Lung (tissue), 12 donors: ENCODE measurements around the gene SLC35F4. TPM values are rescaled to one million over a fixed set of nuclear protein-coding genes. Genes with fewer than 3 reads are reported as not detected.

Source experiments
- ATAC-seq: fragments of 200-7000 bp; cut with Tn5 transposase; one replicate; pipeline ENCODE4 v1.9.1; 2020; ENCODE audit warnings: moderate number of reproducible peaks; ENCODE audit not compliant: insufficient read depth, low FRiP score
- DNase-seq, 3 donors: peaks; one replicate each; pipeline ENCODE4 v3.0.0-alpha.2; 2013 to 2017
- H3K27ac ChIP-seq, 2 donors: one replicate each; pipeline ENCODE4 v1.5.1; 2013; ENCODE audit warnings: mild to moderate bottlenecking in 2 of 2, moderate library complexity in 2 of 2, control low read depth in 1 of 2, inconsistent platforms in 1 of 2, low read depth in 1 of 2, low read length in 1 of 2
- H3K27me3 ChIP-seq, 3 donors: one replicate each; pipeline ENCODE4 v1.5.1; 2013; ENCODE audit warnings: low read length in 2 of 3; ENCODE audit not compliant: control insufficient read depth in 3 of 3, insufficient read depth in 3 of 3
- H3K36me3 ChIP-seq, 4 donors: one replicate each; pipeline ENCODE4 v1.5.1; 2013; ENCODE audit warnings: low read length in 4 of 4, mild to moderate bottlenecking in 1 of 4, moderate library complexity in 1 of 4; ENCODE audit not compliant: control insufficient read depth in 4 of 4, insufficient read depth in 4 of 4
- H3K4me1 ChIP-seq, 5 donors: one replicate each; pipeline ENCODE4 v1.5.1; 2013; ENCODE audit warnings: low read length in 5 of 5, mild to moderate bottlenecking in 2 of 5, moderate library complexity in 1 of 5; ENCODE audit not compliant: control insufficient read depth in 5 of 5, insufficient read depth in 5 of 5
- H3K4me3 ChIP-seq: one replicate; pipeline ENCODE4 v1.5.1; 2013; ENCODE audit warnings: mild to moderate bottlenecking, control low read depth, moderate library complexity
- H3K9ac ChIP-seq, 2 donors: one replicate each; pipeline ENCODE4 v1.5.1; 2013; ENCODE audit warnings: low read length in 2 of 2, control low read depth in 1 of 2; ENCODE audit not compliant: insufficient read depth in 1 of 2
- H3K9me3 ChIP-seq, 4 donors: one replicate each; pipeline ENCODE4 v1.5.1; 2013; ENCODE audit warnings: low read length in 3 of 4, mild to moderate bottlenecking in 1 of 4, moderate library complexity in 1 of 4; ENCODE audit not compliant: control insufficient read depth in 4 of 4, insufficient read depth in 3 of 4
- WGBS, 2 donors: extraction: QIAGEN DNeasy Blood & Tissue Kit; methylation state at CpG; one replicate each; pipeline ENCODE4 v1.1.7; 2013; 5-methylcytosine and 5-hydroxymethylcytosine counted together
- polyA plus RNA-seq, 2 donors: library from polyadenylated mRNA; stranded (reverse); fragments of 200-250 nt; gene quantifications; one replicate each; pipeline ENCODE4 v1.2.1, GENCODE V29; 2013
- total RNA-seq, 2 donors: library from RNA; depleted of rRNA in 1 of 2; stranded (reverse); fragments of >200 nt in 1 of 2; gene quantifications; one replicate each; pipeline ENCODE4 v1.2.1, GENCODE V29; 2014 to 2021
- TF ChIP-seq, protein P1 (sequence below): IDR thresholded peaks from 2 replicates; pipeline ENCODE4 v1.5.1; 2012; ENCODE audit warnings: mild to moderate bottlenecking; ENCODE audit errors: control extremely low read depth, extremely low read depth
- donor health status: control.
- donor health status: control.
- donor health status: Bipolar disorder and iron deficiency.
- donor health status: healthy.
- donor health status: DM: yes; HTN: yes; CAD: no.

SLC35F4 gene
- total and polyA plus RNA-seq, 4 donors: not detected

DNA sequence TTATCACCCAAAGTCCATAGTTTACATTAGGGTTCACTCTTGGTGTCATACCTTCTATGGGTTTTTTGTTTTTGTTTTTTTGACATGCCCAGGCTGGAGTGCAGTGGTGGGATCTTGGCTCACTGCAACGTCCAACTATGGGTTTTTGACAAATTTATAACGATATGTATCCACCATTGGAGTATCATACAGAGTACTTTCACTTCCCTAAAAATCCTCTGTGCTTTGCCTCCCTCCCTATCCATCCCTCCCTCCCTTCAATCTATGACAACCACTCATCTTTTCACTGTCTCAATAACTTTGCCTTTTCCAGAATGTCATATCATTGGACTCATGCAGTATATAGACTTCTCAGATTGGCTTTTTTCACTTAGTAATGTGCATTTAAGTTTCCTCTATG, 233.2 kb downstream of the SLC35F4 start:
- ATAC-seq (no peak), DNase-seq (no peak)
- H3K9me3 ChIP-seq: no peaks in the 10 kb centered on the region
- H3K4me1 ChIP-seq: no peaks in the 10 kb centered on the region
- no peak overlapping the region for H3K9ac ChIP-seq
- no peak overlapping the region for H3K27ac ChIP-seq
- no peaks in the 10 kb centered on the region for H3K27me3 ChIP-seq
- WGBS, 2 donors: 62 to 76% methylated on average over 2 of the region's 2 CpGs
- no peaks in the 10 kb centered on the region for H3K36me3 ChIP-seq
- no peak overlapping the region for H3K4me3 ChIP-seq
- TF ChIP-seq, protein P1, sequence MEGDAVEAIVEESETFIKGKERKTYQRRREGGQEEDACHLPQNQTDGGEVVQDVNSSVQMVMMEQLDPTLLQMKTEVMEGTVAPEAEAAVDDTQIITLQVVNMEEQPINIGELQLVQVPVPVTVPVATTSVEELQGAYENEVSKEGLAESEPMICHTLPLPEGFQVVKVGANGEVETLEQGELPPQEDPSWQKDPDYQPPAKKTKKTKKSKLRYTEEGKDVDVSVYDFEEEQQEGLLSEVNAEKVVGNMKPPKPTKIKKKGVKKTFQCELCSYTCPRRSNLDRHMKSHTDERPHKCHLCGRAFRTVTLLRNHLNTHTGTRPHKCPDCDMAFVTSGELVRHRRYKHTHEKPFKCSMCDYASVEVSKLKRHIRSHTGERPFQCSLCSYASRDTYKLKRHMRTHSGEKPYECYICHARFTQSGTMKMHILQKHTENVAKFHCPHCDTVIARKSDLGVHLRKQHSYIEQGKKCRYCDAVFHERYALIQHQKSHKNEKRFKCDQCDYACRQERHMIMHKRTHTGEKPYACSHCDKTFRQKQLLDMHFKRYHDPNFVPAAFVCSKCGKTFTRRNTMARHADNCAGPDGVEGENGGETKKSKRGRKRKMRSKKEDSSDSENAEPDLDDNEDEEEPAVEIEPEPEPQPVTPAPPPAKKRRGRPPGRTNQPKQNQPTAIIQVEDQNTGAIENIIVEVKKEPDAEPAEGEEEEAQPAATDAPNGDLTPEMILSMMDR: no peak

DNA sequence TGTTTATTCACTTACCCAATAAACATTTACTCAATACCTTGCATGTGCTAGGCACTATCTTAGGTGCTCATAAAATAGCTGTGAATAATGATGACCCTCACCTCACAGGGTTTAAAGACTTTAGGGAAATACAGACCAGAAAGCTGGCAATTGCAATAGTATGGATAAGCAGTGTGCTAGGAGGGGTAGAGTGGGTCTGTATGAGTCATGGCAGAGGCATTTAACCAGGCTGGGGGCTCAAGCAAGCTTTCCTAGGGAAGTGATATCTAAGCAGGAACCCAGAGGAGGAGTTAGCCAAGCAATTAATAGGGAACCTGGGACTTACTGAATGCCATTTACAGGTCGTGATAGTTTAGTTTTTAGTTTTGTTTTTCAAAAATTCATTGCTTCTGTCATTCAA, 248.4 kb downstream of the SLC35F4 start:
- Histone ChIP-seq H3K27me3 (no peaks in the 10 kb centered on the region), H3K9me3 (peaks cover 0 to 6% (median 0%) of the 10 kb centered on the region in 4 donors), H3K9ac (no peak overlapping the region), H3K4me3 (no peak overlapping the region), H3K36me3 (no peaks in the 10 kb centered on the region), H3K27ac (no peak overlapping the region), H3K4me1 (no peaks in the 10 kb centered on the region)
- WGBS, 2 donors: 45 to 53% methylated on average over 1 of the region's 1 CpG
- TF ChIP-seq, protein P1: no peak
- ATAC-seq (no peak), DNase-seq (no peak)

DNA sequence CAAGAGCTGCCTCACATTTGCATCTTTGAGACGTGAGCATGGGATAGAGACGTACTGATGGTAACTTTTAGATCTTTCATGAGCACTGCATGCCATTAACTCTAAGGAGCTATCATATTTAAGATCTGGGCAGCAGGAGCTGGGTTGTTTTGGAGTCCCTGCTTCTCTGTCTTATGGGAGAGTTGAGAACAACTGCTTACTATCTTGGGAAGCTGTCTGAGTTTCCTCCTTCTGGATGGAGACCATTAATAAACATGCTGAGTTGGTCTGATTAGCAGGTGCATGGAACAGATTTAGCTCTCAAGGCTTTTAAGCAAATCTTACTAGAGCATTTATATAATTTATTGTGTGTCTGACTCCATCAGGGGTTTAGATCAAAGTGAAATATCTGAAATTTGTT, 252.9 kb downstream of the SLC35F4 start:
- no peaks in the 10 kb centered on the region for H3K36me3 ChIP-seq
- H3K27ac ChIP-seq: no peak overlapping the region
- H3K27me3 ChIP-seq: no peaks in the 10 kb centered on the region
- DNase-seq (no peak), ATAC-seq (no peak)
- TF ChIP-seq, protein P1: no peak
- H3K9me3 ChIP-seq: peaks cover 0 to 2% (median 0%) of the 10 kb centered on the region in 4 donors
- peaks cover 0 to 7% (median 0%) of the 10 kb centered on the region in 5 donors for H3K4me1 ChIP-seq
- H3K4me3 ChIP-seq: no peak overlapping the region
- WGBS, 2 donors: 68 to 86% methylated on average over 2 of the region's 2 CpGs
- no peak overlapping the region for H3K9ac ChIP-seq

DNA sequence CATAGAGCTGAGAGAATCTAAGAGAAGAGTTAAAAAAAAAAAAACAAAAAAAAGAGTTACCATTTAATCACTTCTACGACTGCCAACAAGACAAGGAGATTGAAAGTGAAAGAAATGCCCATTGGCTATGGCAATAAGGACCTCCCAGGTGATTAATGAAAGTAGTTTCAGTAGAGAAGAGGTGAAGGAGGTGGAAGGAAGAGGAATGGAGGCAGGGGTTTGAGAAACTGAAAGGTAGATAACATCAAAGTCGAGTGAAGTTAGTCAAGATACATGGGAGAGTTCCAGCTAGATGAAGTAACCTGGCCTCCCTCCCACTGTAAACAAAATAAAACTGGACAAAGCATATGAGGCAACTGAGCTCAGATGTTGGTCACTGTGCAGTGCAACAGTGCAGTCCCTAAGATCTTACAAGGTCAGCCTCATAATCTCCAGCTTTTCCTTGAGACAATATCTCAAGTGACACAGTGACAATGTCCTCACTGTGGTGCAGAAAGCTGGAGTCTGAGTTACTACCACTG, 254.3 kb downstream of the SLC35F4 start:
- no peak for DNase-seq
- 40 to 64% methylated on average over 2 of the region's 2 CpGs for WGBS, 2 donors
- no peaks in the 10 kb centered on the region for H3K27me3 ChIP-seq
- H3K36me3 ChIP-seq: no peaks in the 10 kb centered on the region
- peaks cover 0 to 7% (median 0%) of the 10 kb centered on the region in 5 donors for H3K4me1 ChIP-seq
- no peak overlapping the region for H3K27ac ChIP-seq
- TF ChIP-seq, protein P1: no peak
- no peak overlapping the region for H3K4me3 ChIP-seq
- peaks cover 0 to 2% (median 0%) of the 10 kb centered on the region in 4 donors for H3K9me3 ChIP-seq
- no peak overlapping the region for H3K9ac ChIP-seq
- no peak for ATAC-seq
